Measurements from ENCODE around the gene CHTF18. TPM values are rescaled to one million over a fixed set of nuclear protein-coding genes. Genes with fewer than 3 reads are reported as not detected.

The CHTF18 gene
- total and polyA plus RNA-seq, 9 of the 15 experiments (the other 6 are each of a cell fraction or from before 2014, with no cell fraction given), result 2.5 to 123 (median 17.0) TPM

DNA sequence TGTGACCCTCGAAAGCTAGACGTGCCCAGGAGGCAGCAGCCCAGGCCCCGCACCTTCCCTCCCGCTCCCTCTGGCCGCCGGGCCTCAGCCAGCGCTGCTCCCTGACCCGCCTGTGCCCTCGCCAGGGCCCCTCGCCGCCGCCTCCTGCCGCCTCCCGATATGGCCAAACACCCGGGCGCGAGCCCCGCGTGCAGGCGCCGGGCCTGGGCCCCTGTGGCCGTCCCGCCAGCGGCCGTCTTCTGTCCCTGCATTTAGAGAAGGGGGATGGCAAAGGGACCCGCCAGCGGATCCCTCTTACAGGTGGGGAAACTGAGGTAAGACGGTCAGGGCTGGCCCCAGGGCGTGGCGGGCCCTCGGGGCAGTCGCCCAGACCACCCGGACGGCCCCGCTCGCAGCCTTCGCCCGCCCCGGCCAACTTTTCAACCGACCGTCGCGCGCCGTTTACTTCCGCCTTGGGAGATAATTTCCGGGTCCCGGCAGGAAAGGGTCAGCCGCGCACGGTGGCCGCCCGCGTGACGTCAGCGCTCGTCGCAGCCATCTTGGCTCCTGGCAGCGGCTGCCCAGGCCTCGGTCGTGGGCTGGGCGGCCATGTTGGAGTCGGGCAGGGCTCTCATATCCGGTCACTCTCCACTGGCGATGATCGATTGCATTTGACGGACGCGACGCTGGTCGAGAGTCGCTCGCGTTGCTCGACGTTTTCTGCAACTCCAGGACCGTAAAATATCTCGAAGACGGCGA lies 19.1 kb downstream of the CHTF18 start (continued):
- no peak for TF ChIP-seq RNF219 (CRISPR knock-in tag; IDR thresholded peaks at IDR 0.05)
- 0 out of 2 replicates have a peak, but pooled peaks have one; percentile 62 for TF ChIP-seq KLF13 (tag; IDR thresholded peaks at IDR 0.05; ENCODE audit: borderline replicate concordance, low read depth)
- TF ChIP-seq, protein P1, sequence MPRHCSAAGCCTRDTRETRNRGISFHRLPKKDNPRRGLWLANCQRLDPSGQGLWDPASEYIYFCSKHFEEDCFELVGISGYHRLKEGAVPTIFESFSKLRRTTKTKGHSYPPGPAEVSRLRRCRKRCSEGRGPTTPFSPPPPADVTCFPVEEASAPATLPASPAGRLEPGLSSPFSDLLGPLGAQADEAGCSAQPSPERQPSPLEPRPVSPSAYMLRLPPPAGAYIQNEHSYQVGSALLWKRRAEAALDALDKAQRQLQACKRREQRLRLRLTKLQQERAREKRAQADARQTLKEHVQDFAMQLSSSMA (CRISPR knock-in tag; IDR thresholded peaks at IDR 0.05), result 0 out of 2 replicates have a peak, but pooled peaks have one; percentile 49
- peak; percentile 76 for TF ChIP-seq BHLHE40 (IDR thresholded peaks at IDR 0.05; ENCODE audit: low read length)
- no peak for TF ChIP-seq HDAC6 (IDR thresholded peaks at IDR 0.05; ENCODE audit: low read depth, low read length)
- TF ChIP-seq ZNF354B (CRISPR knock-in tag; IDR thresholded peaks at IDR 0.05), result no peak
- TF ChIP-seq EWSR1 (IDR thresholded peaks at IDR 0.05; ENCODE audit: borderline replicate concordance, low read depth, partially characterized antibody), result no peak
- peak; percentile 73; the same call in 1 of the 2 replicates for TF ChIP-seq ZNF395 (CRISPR knock-in tag; IDR thresholded peaks at IDR 0.05)
- TF ChIP-seq ZNF589 (CRISPR knock-in tag; IDR thresholded peaks at IDR 0.05; ENCODE audit: low read depth), result no peak
